Naive thymus-derived CD4-positive, alpha-beta T cell (primary cell): ENCODE data around the gene ZDHHC4. TPM values are rescaled to one million over a fixed set of nuclear protein-coding genes. Genes with fewer than 3 reads are reported as not detected.

Source experiments
- ATAC-seq: fragments of 150-1000 bp; cut with Tn5 transposase; 2 replicates; pipeline ENCODE4 v1.10.0; 2021; ENCODE audit warnings: mild to moderate bottlenecking, moderate library complexity
- CTCF ChIA-PET: fragments of 350-600 bp; sonication (Branson Sonifier 250); formaldehyde crosslinking; loops from one replicate; lab custom pipeline; 2021; ENCODE audit warnings: antibody characterized with exemption; lab: Charles Lee
- POLR2A ChIA-PET: fragments of 350-600 bp; sonication (Branson Sonifier 250); formaldehyde crosslinking; loops from one replicate; lab custom pipeline; 2021; ENCODE audit warnings: antibody characterized with exemption, inconsistent platforms; lab: Charles Lee
- DNase-seq, 9 donors: peaks; one replicate each; pipeline versions ENCODE4 v3.0.0 to v3.0.0-alpha.2; 2020 to 2022; ENCODE audit warnings: mixed read lengths in 1 of 9
- H3K27ac ChIP-seq: one replicate; pipeline ENCODE4 v1.7.0; 2013; ENCODE audit warnings: mild to moderate bottlenecking, low read depth, low read length, moderate library complexity
- H3K27me3 ChIP-seq, 2 donors: one replicate each; pipeline ENCODE4 v1.7.0; 2013; ENCODE audit warnings: low read length in 2 of 2, mild to moderate bottlenecking in 2 of 2, moderate library complexity in 2 of 2; ENCODE audit not compliant: control insufficient read depth in 2 of 2, insufficient read depth in 2 of 2
- H3K36me3 ChIP-seq, 3 experiments: 1 replicate in 2 of 3; 2 replicates in 1 of 3; pipeline ENCODE4 v1.7.0; 2013; ENCODE audit warnings: low read length in 3 of 3, mild to moderate bottlenecking in 3 of 3, moderate library complexity in 1 of 3; ENCODE audit not compliant: insufficient read depth in 3 of 3, control insufficient read depth in 2 of 3
- H3K4me1 ChIP-seq, 2 donors: one replicate each; pipeline ENCODE4 v1.7.0; 2013; ENCODE audit warnings: low read length in 2 of 2, mild to moderate bottlenecking in 2 of 2, moderate library complexity in 1 of 2; ENCODE audit not compliant: control insufficient read depth in 2 of 2, insufficient read depth in 2 of 2
- H3K4me3 ChIP-seq: 2 replicates; pipeline ENCODE4 v1.7.0; 2013; ENCODE audit warnings: mild to moderate bottlenecking, low read length
- H3K9me3 ChIP-seq, 3 experiments: 1 replicate in 2 of 3; 2 replicates in 1 of 3; pipeline ENCODE4 v1.7.0; 2013; ENCODE audit warnings: low read length in 3 of 3; ENCODE audit not compliant: control insufficient read depth in 2 of 3
- H3K27ac Mint-ChIP-seq, 9 donors: one replicate each; pipeline ENCODE4 v1.8.0; 2020 to 2022; ENCODE audit warnings: mixed read lengths in 9 of 9, mild to moderate bottlenecking in 8 of 9, moderate library complexity in 5 of 9, inconsistent platforms in 2 of 9
- H3K27me3 Mint-ChIP-seq, 5 donors: one replicate each; pipeline ENCODE4 v1.8.0; 2021 to 2022; ENCODE audit warnings: mixed read lengths in 5 of 5, mild to moderate bottlenecking in 1 of 5
- H3K36me3 Mint-ChIP-seq, 5 donors: one replicate each; pipeline ENCODE4 v1.8.0; 2020 to 2022; ENCODE audit warnings: mixed read lengths in 5 of 5, mild to moderate bottlenecking in 3 of 5, inconsistent platforms in 1 of 5
- H3K4me1 Mint-ChIP-seq, 7 donors: one replicate each; pipeline ENCODE4 v1.8.0; 2020 to 2022; ENCODE audit warnings: mixed read lengths in 7 of 7, mild to moderate bottlenecking in 3 of 7, inconsistent platforms in 1 of 7
- H3K4me3 Mint-ChIP-seq, 10 donors: one replicate each; pipeline ENCODE4 v1.8.0; 2020 to 2022; ENCODE audit warnings: mild to moderate bottlenecking in 10 of 10, mixed read lengths in 10 of 10, moderate library complexity in 6 of 10, inconsistent platforms in 2 of 10
- H3K9me3 Mint-ChIP-seq, 11 donors: one replicate each; pipeline ENCODE4 v1.8.0; 2020 to 2022; ENCODE audit warnings: mixed read lengths in 11 of 11, mild to moderate bottlenecking in 4 of 11, inconsistent platforms in 1 of 11, moderate library complexity in 1 of 11
- intact Hi-C, 2 donors: fragments of 100-400 bp; cut with micrococcal nuclease; formaldehyde crosslinking; loops; one replicate each; pipeline ENCODE4 v1.15.1; 2023
- polyA plus RNA-seq, 2 donors: library from polyadenylated mRNA; unstranded; fragments of 300-500 nt; fragmentation: Illumina TruSeq; gene quantifications; one replicate each; pipeline ENCODE4 v1.2.3, GENCODE V29; 2021
- total RNA-seq, 6 experiments: library from RNA in 5 of 6; stranded (reverse) in 5 of 6; gene quantifications; 1 replicate in 5 of 6; 2 replicates in 1 of 6; pipeline ENCODE4 v1.2.3 and lab custom pipeline; 2021 to 2026

The ZDHHC4 gene
- total and polyA plus RNA-seq, 7 experiments from 2014 or later, result 25.2 to 82.1 (median 39.2) TPM

GRCh38 chr7:6546498-6547251 is 30.6 kb upstream of the ZDHHC4 start:
- Histone ChIP-seq H3K36me3 (no peaks in the 10 kb centered on the region), H3K9me3 (no peaks in the 10 kb centered on the region), H3K4me1 (peaks cover 0 to 8% of the 10 kb centered on the region in 2 donors), H3K4me3 (no peak overlapping the region), H3K27ac (no peak overlapping the region), H3K27me3 (no peaks in the 10 kb centered on the region)
- Mint-ChIP-seq H3K4me3 (peak overlapping the region in 5 of 10 donors; percentile 12 to 68 (median 21)), H3K9me3 (peaks cover 0 to 1% (median 0%) of the 10 kb centered on the region in 11 donors), H3K27ac (peak overlapping the region in 4 of 9 donors; percentile 6 to 62 (median 30)), H3K27me3 (no peaks in the 10 kb centered on the region), H3K36me3 (no peaks in the 10 kb centered on the region), H3K4me1 (peaks cover 4 to 18% (median 13%) of the 10 kb centered on the region in 7 donors)
- intact Hi-C loops, result no loop called here
- DNase-seq (no peak), ATAC-seq (no peak)
- POLR2A ChIA-PET, result interaction anchor here (0.5 to 1.4 kb wide), 3 partner anchors 8 to 772 kb away, joined by 3 to 7 read pairs (median 4); no protein-coding TSS in a partner anchor
- CTCF ChIA-PET, result interaction anchor here (0.9 kb wide), 1 partner anchor 26 kb away, joined by 5 read pairs; no protein-coding TSS in a partner anchor

GRCh38 chr7:6547400-6547799 is 29.9 kb upstream of the ZDHHC4 start:
- peak overlapping the region in 1 of 9 donors; percentile 4 for H3K27ac Mint-ChIP-seq
- no peaks in the 10 kb centered on the region for H3K9me3 ChIP-seq
- H3K4me1 ChIP-seq, result peaks cover 0 to 8% of the 10 kb centered on the region in 2 donors
- DNase-seq (no peak), ATAC-seq (no peak)
- H3K36me3 ChIP-seq, result no peaks in the 10 kb centered on the region
- no peaks in the 10 kb centered on the region for H3K27me3 ChIP-seq
- intact Hi-C loops, result no loop called here
- ChIA-PET POLR2A (interaction anchor here (0.7 to 1.0 kb wide), 2 partner anchors 9 to 14 kb away, joined by 3 to 5 read pairs; no protein-coding TSS in a partner anchor), CTCF (no interaction called here)
- peaks cover 4 to 18% (median 13%) of the 10 kb centered on the region in 7 donors for H3K4me1 Mint-ChIP-seq
- H3K4me3 ChIP-seq, result no peak overlapping the region
- H3K27ac ChIP-seq, result no peak overlapping the region
- H3K36me3 Mint-ChIP-seq, result no peaks in the 10 kb centered on the region
- H3K9me3 Mint-ChIP-seq, result peaks cover 0 to 1% (median 0%) of the 10 kb centered on the region in 11 donors
- H3K4me3 Mint-ChIP-seq, result no peak overlapping the region
- no peaks in the 10 kb centered on the region for H3K27me3 Mint-ChIP-seq

- H3K27ac Mint-ChIP-seq, result no peak within 1 kb of the TSS
- ATAC-seq (no peak), DNase-seq (no peak)
- H3K4me3 Mint-ChIP-seq, result no peak within 1 kb of the TSS
- peaks cover 0 to 2% (median 0%) of the 10 kb centered on the region in 11 donors for H3K9me3 Mint-ChIP-seq
- POLR2A ChIA-PET, result no interaction called here
- no peaks in the 10 kb centered on the region for H3K27me3 ChIP-seq
- H3K27me3 Mint-ChIP-seq, result no peaks in the 10 kb centered on the region
- peaks cover 0 to 11% of the 10 kb centered on the region in 2 donors for H3K4me1 ChIP-seq
- peaks cover 2 to 18% (median 14%) of the 10 kb centered on the region in 7 donors for H3K4me1 Mint-ChIP-seq
- H3K36me3 ChIP-seq, result no peaks in the 10 kb centered on the region
- intact Hi-C loops, result no loop called here
- H3K36me3 Mint-ChIP-seq, result peaks cover 0 to 2% (median 0%) of the 10 kb centered on the region in 5 donors
- CTCF ChIA-PET, result no interaction called here
- H3K27ac ChIP-seq, result no peak within 1 kb of the TSS
- no peak within 1 kb of the TSS for H3K4me3 ChIP-seq
- no peaks in the 10 kb centered on the region for H3K9me3 ChIP-seq
Measured at GRCh38 chr7:6551016-6551511, 26.2 kb upstream of the ZDHHC4 start, which contains the start of gene GRID2IP. GRID2IP (minus strand) TSS chr7:6551461; CDS start chr7:6551436, 25 bp downstream.

GRCh38 chr7:6553448-6554044 is 23.7 kb upstream of the ZDHHC4 start:
- no peaks in the 10 kb centered on the region for H3K9me3 ChIP-seq
- intact Hi-C loops, result no loop called here
- ChIA-PET CTCF (interaction anchor here (0.6 kb wide), 1 partner anchor 1340 kb away, joined by 3 read pairs; no protein-coding TSS in a partner anchor), POLR2A (interaction anchor here (1.6 kb wide), 1 partner anchor 36 kb away, joined by 3 read pairs; the partner anchor contains the start of gene INTS15)
- peak overlapping the region in 1 of 9 donors; percentile 36 for H3K27ac Mint-ChIP-seq
- H3K4me3 ChIP-seq, result no peak overlapping the region
- ATAC-seq, result no peak
- no peaks in the 10 kb centered on the region for H3K27me3 Mint-ChIP-seq
- H3K36me3 Mint-ChIP-seq, result peaks cover 0 to 2% (median 0%) of the 10 kb centered on the region in 5 donors
- H3K27me3 ChIP-seq, result no peaks in the 10 kb centered on the region
- H3K9me3 Mint-ChIP-seq, result peaks cover 0 to 2% (median 0%) of the 10 kb centered on the region in 11 donors
- no peak overlapping the region for H3K4me3 Mint-ChIP-seq
- DNase-seq, result no peak
- H3K4me1 Mint-ChIP-seq, result peaks cover 2 to 13% (median 8%) of the 10 kb centered on the region in 7 donors
- peaks cover 0 to 11% of the 10 kb centered on the region in 2 donors for H3K4me1 ChIP-seq
- no peaks in the 10 kb centered on the region for H3K36me3 ChIP-seq
- H3K27ac ChIP-seq, result no peak overlapping the region

GRCh38 chr7:6554848-6555247 is 22.4 kb upstream of the ZDHHC4 start:
- Mint-ChIP-seq H3K4me1 (peaks cover 4 to 13% (median 8%) of the 10 kb centered on the region in 7 donors), H3K9me3 (peaks cover 0 to 2% (median 0%) of the 10 kb centered on the region in 11 donors), H3K4me3 (peak overlapping the region; percentile 47 to 83 (median 67)), H3K27me3 (peaks cover 0 to 2% (median 0%) of the 10 kb centered on the region in 5 donors), H3K27ac (peak overlapping the region; percentile 77 to 98 (median 91)), H3K36me3 (peaks cover 0 to 2% (median 0%) of the 10 kb centered on the region in 5 donors)
- ChIA-PET CTCF (no interaction called here), POLR2A (interaction anchor here (0.9 to 1.0 kb wide), 2 partner anchors 9 to 23 kb away, joined by 5 to 7 read pairs; partner anchors contain the start of gene ZDHHC4)
- no peaks in the 10 kb centered on the region for H3K9me3 ChIP-seq
- no peaks in the 10 kb centered on the region for H3K36me3 ChIP-seq
- intact Hi-C loops, result no loop called here
- peaks cover 0 to 11% of the 10 kb centered on the region in 2 donors for H3K4me1 ChIP-seq
- no peak overlapping the region for H3K4me3 ChIP-seq
- ATAC-seq, result peak; percentile 69
- DNase-seq, result peak in 7 of 9 donors; percentile 19 to 63 (median 51)
- H3K27ac ChIP-seq, result peak overlapping the region; percentile 1
- H3K27me3 ChIP-seq, result no peaks in the 10 kb centered on the region

DNA sequence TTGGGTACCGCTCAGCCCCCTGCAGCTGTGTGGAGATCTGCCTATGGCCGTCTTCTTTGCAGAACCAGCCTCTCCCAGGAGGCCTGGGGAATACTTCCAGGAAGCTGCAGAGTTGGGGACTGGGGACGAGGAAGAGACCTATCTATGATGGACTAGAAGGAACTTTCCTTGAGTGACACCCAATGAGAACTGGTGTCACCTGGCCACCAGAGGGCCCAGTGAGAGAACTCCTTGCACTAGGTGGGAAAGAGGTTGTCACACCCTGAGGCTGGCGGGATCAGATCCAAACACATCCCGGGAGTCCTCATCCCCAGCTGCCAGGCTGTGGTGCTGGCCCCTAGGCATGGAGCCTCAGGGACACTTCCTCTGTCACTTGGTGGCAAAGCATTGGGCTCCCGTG is 21.1 kb upstream of the ZDHHC4 start:
- Histone ChIP-seq H3K27me3 (no peaks in the 10 kb centered on the region), H3K4me1 (peaks cover 0 to 11% of the 10 kb centered on the region in 2 donors), H3K9me3 (no peaks in the 10 kb centered on the region), H3K4me3 (no peak overlapping the region), H3K36me3 (no peaks in the 10 kb centered on the region), H3K27ac (no peak overlapping the region)
- ChIA-PET POLR2A (interaction anchor here (1.1 kb wide), 1 partner anchor 21 kb away, joined by 3 read pairs; the partner anchor contains the start of gene ZDHHC4), CTCF (interaction anchor here (0.6 kb wide), 1 partner anchor 1443 kb away, joined by 5 read pairs; no protein-coding TSS in a partner anchor)
- H3K4me3 Mint-ChIP-seq, result peak overlapping the region in 1 of 10 donors; percentile 19
- ATAC-seq, result no peak
- DNase-seq, result no peak
- peaks cover 4 to 13% (median 8%) of the 10 kb centered on the region in 7 donors for H3K4me1 Mint-ChIP-seq
- intact Hi-C loops, result no loop called here
- H3K9me3 Mint-ChIP-seq, result peaks cover 0 to 2% (median 0%) of the 10 kb centered on the region in 11 donors
- peaks cover 0 to 4% (median 0%) of the 10 kb centered on the region in 5 donors for H3K27me3 Mint-ChIP-seq
- H3K36me3 Mint-ChIP-seq, result peaks cover 0 to 2% (median 0%) of the 10 kb centered on the region in 5 donors
- peak overlapping the region in 5 of 9 donors; percentile 17 to 88 (median 71) for H3K27ac Mint-ChIP-seq
